ENCODE measurements around the gene PADI3.

DNA sequence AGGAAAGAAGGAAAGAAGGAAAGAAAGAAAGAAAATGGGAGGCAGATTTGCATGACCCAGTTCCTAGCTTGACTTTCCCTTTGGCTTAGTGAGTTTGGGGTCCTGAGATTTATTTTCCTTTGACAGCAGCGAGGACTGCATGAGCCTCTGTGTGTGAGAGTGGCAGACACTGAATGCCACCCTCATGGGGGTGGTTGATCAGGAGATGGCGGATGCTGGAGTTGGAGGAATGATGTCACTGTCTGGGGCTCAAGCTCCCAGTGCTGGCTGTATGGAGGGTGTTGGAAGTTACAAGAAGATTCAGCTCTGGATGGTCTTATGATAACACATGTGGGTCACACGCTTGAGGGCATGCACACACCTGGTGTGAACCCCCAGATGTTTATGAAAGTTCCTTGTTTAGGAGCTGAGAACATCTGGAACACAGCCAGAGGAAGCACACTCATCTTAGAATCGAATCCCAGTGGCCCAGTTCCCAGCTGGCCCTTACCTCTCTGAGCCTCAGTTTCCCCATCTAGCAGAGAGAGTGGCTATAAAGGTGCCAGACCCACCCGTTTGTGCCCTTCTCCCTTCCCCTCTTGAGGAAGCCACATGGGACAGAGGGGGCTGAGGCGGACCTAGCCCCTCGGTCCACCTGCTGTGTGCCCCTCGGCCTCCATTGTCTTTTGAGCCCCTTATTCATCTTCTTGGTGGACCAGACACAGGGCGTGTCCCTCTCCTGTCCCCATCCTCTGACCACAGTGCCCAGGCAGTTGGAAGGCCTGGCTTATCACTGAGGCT is 64.8 kb downstream of the PADI3 start:
- TF ChIP-seq POLR2A (IDR thresholded peaks at IDR 0.05), result no peak
- TF ChIP-seq, protein P1, sequence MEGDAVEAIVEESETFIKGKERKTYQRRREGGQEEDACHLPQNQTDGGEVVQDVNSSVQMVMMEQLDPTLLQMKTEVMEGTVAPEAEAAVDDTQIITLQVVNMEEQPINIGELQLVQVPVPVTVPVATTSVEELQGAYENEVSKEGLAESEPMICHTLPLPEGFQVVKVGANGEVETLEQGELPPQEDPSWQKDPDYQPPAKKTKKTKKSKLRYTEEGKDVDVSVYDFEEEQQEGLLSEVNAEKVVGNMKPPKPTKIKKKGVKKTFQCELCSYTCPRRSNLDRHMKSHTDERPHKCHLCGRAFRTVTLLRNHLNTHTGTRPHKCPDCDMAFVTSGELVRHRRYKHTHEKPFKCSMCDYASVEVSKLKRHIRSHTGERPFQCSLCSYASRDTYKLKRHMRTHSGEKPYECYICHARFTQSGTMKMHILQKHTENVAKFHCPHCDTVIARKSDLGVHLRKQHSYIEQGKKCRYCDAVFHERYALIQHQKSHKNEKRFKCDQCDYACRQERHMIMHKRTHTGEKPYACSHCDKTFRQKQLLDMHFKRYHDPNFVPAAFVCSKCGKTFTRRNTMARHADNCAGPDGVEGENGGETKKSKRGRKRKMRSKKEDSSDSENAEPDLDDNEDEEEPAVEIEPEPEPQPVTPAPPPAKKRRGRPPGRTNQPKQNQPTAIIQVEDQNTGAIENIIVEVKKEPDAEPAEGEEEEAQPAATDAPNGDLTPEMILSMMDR (IDR thresholded peaks at IDR 0.05), result no peak
